GM03348 (cell line): ENCODE data around the gene SLC10A1.
A peak's percentile ranks its signal among the peaks of the same experiment; 100 is the strongest.
"Not testable (repeated sequence)": the region's sequence is repeated elsewhere in the genome, so short reads cannot be mapped to it uniquely, and the experiment has no call there.

Experiments used
- DNase-seq: peaks from one replicate; pipeline ENCODE4 v3.0.0; 2012; ENCODE audit warnings: low spot score

The SLC10A1 gene

GRCh38 chr14:69796797-69797500 is at the start of gene SLC10A1:
SLC10A1 (minus strand) TSS chr14:69797241; CDS start chr14:69797155, 86 bp downstream.
- DNase-seq, result peak; percentile 13

GRCh38 chr14:69845787-69846186 is 48.7 kb upstream of the SLC10A1 start:
- no peak for DNase-seq

- DNase-seq, result no peak
Observed at GRCh38 chr14:69845050-69845581, 48.1 kb upstream of the SLC10A1 start.

GRCh38 chr14:69844171-69844570 is 47.1 kb upstream of the SLC10A1 start:
- no peak for DNase-seq

GRCh38 chr14:69842686-69843420 is 45.8 kb upstream of the SLC10A1 start:
- no peak for DNase-seq

GRCh38 chr14:69841656-69842055 is 44.6 kb upstream of the SLC10A1 start:
- DNase-seq, result no peak

- DNase-seq, result no peak
Observed at GRCh38 chr14:69839661-69840060, 42.6 kb upstream of the SLC10A1 start.

GRCh38 chr14:69838881-69839416 is 41.9 kb upstream of the SLC10A1 start:
- DNase-seq, result no peak

GRCh38 chr14:69828879-69829278 is 31.8 kb upstream of the SLC10A1 start:
- DNase-seq, result no peak

- no peak for DNase-seq
Observed at GRCh38 chr14:69828354-69828753, 31.3 kb upstream of the SLC10A1 start.

- no peak for DNase-seq
Observed at GRCh38 chr14:69827560-69827959, 30.5 kb upstream of the SLC10A1 start.

- DNase-seq, result no peak
Observed at GRCh38 chr14:69822456-69822855, 25.4 kb upstream of the SLC10A1 start.

GRCh38 chr14:69820991-69821390 is 23.9 kb upstream of the SLC10A1 start:
- DNase-seq, result no peak

GRCh38 chr14:69819607-69820006 is 22.6 kb upstream of the SLC10A1 start:
- DNase-seq, result no peak

- peak; percentile 86 for DNase-seq
Observed at GRCh38 chr14:69818758-69819191, 21.7 kb upstream of the SLC10A1 start.

GRCh38 chr14:69816216-69816615 is 19.2 kb upstream of the SLC10A1 start:
- DNase-seq, result no peak

- DNase-seq, result no peak
Observed at GRCh38 chr14:69815556-69815955, 18.5 kb upstream of the SLC10A1 start.

- no peak for DNase-seq
Observed at GRCh38 chr14:69814397-69814796, 17.4 kb upstream of the SLC10A1 start.

GRCh38 chr14:69813346-69813745 is 16.3 kb upstream of the SLC10A1 start:
- DNase-seq, result not testable (repeated sequence)

- DNase-seq, result no peak
Observed at GRCh38 chr14:69812711-69813110, 15.7 kb upstream of the SLC10A1 start.

- no peak for DNase-seq
Observed at GRCh38 chr14:69811868-69812252, 14.8 kb upstream of the SLC10A1 start.

- DNase-seq, result no peak
Observed at GRCh38 chr14:69811227-69811867, 14.3 kb upstream of the SLC10A1 start.
